Fibroblast of upper back skin (primary cell): ENCODE results near the gene ZNF521.

Source experiments
- DNase-seq: peaks from one replicate; pipeline ENCODE4 v3.0.0-alpha.2; 2013

Gene ZNF521

GRCh38 chr18:25016181-25016580 is 335.8 kb downstream of the ZNF521 start:
- no peak for DNase-seq
